ENCODE results near the gene C1QTNF8. TPM values are rescaled to one million over a fixed set of nuclear protein-coding genes. Genes with fewer than 3 reads are reported as not detected.

C1QTNF8 gene
- total and polyA plus RNA-seq, 2 of the 13 experiments (the other 11 are each of a cell fraction or from before 2014, with no cell fraction given), result 0.09 TPM; not detected in 1

GRCh38 chr16:1089822-1090619, 6.0 kb downstream of the C1QTNF8 start (continued):
- TF ChIP-seq, protein P1, sequence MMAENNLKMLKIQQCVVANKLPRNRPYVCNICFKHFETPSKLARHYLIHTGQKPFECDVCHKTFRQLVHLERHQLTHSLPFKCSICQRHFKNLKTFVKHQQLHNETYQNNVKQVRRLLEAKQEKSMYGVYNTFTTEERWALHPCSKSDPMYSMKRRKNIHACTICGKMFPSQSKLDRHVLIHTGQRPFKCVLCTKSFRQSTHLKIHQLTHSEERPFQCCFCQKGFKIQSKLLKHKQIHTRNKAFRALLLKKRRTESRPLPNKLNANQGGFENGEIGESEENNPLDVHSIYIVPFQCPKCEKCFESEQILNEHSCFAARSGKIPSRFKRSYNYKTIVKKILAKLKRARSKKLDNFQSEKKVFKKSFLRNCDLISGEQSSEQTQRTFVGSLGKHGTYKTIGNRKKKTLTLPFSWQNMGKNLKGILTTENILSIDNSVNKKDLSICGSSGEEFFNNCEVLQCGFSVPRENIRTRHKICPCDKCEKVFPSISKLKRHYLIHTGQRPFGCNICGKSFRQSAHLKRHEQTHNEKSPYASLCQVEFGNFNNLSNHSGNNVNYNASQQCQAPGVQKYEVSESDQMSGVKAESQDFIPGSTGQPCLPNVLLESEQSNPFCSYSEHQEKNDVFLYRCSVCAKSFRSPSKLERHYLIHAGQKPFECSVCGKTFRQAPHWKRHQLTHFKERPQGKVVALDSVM (CRISPR knock-in tag; IDR thresholded peaks at IDR 0.05), result peak; percentile 84
- peak; percentile 61; the same call in 1 of the 2 replicates for TF ChIP-seq NR2C2 (CRISPR knock-in tag; IDR thresholded peaks at IDR 0.05; ENCODE audit: borderline replicate concordance)
- TF ChIP-seq ZNF713 (CRISPR knock-in tag; IDR thresholded peaks at IDR 0.05), result peak; percentile 90; the same call in 1 of the 2 replicates
- no peak for TF ChIP-seq TOE1 (CRISPR knock-in tag; IDR thresholded peaks at IDR 0.05)
- peak; percentile 84 for TF ChIP-seq SALL1 (CRISPR knock-in tag; IDR thresholded peaks at IDR 0.05)
- no peak for TF ChIP-seq NFRKB (IDR thresholded peaks at IDR 0.05)
- no peak for TF ChIP-seq MAFK (conservative IDR thresholded peaks at IDR 0.05 in 1 of 2, IDR thresholded peaks at IDR 0.05 in 1 of 2; ENCODE audit: low read length in 2 of 2)
- TF ChIP-seq CREB1 (IDR thresholded peaks at IDR 0.05), result no peak
- no peak for TF ChIP-seq CREB1 (CRISPR knock-in tag; IDR thresholded peaks at IDR 0.05)
- no peak for TF ChIP-seq SNRNP70 (IDR thresholded peaks at IDR 0.05; ENCODE audit: low read depth, low read length)
- TF ChIP-seq ATAD3A (CRISPR knock-in tag; IDR thresholded peaks at IDR 0.05), result no peak
- TF ChIP-seq JUND (CRISPR knock-in tag; IDR thresholded peaks at IDR 0.05), result no peak
- TF ChIP-seq KDM5B (CRISPR knock-in tag; IDR thresholded peaks at IDR 0.05; ENCODE audit: borderline replicate concordance), result peak; percentile 75; the same call in 1 of the 2 replicates
- peak; percentile 46 for TF ChIP-seq ZNF414 (CRISPR knock-in tag; IDR thresholded peaks at IDR 0.05)
- TF ChIP-seq, protein P2, sequence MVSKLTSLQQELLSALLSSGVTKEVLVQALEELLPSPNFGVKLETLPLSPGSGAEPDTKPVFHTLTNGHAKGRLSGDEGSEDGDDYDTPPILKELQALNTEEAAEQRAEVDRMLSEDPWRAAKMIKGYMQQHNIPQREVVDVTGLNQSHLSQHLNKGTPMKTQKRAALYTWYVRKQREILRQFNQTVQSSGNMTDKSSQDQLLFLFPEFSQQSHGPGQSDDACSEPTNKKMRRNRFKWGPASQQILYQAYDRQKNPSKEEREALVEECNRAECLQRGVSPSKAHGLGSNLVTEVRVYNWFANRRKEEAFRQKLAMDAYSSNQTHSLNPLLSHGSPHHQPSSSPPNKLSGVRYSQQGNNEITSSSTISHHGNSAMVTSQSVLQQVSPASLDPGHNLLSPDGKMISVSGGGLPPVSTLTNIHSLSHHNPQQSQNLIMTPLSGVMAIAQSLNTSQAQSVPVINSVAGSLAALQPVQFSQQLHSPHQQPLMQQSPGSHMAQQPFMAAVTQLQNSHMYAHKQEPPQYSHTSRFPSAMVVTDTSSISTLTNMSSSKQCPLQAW (CRISPR knock-in tag; IDR thresholded peaks at IDR 0.05), result peak; percentile 78
- TF ChIP-seq, protein P3, sequence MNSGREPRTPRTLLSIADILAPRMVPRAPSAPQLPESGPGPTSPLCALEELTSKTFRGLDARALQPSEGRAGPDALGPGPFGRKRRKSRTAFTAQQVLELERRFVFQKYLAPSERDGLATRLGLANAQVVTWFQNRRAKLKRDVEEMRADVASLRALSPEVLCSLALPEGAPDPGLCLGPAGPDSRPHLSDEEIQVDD (CRISPR knock-in tag; IDR thresholded peaks at IDR 0.05; ENCODE audit: borderline replicate concordance), result no peak
- no peak for TF ChIP-seq ATM (IDR thresholded peaks at IDR 0.05; ENCODE audit: borderline replicate concordance)
- TF ChIP-seq, protein P4, sequence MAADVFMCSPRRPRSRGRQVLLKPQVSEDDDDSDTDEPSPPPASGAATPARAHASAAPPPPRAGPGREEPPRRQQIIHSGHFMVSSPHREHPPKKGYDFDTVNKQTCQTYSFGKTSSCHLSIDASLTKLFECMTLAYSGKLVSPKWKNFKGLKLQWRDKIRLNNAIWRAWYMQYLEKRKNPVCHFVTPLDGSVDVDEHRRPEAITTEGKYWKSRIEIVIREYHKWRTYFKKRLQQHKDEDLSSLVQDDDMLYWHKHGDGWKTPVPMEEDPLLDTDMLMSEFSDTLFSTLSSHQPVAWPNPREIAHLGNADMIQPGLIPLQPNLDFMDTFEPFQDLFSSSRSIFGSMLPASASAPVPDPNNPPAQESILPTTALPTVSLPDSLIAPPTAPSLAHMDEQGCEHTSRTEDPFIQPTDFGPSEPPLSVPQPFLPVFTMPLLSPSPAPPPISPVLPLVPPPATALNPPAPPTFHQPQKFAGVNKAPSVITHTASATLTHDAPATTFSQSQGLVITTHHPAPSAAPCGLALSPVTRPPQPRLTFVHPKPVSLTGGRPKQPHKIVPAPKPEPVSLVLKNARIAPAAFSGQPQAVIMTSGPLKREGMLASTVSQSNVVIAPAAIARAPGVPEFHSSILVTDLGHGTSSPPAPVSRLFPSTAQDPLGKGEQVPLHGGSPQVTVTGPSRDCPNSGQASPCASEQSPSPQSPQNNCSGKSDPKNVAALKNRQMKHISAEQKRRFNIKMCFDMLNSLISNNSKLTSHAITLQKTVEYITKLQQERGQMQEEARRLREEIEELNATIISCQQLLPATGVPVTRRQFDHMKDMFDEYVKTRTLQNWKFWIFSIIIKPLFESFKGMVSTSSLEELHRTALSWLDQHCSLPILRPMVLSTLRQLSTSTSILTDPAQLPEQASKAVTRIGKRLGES (CRISPR knock-in tag; IDR thresholded peaks at IDR 0.05; ENCODE audit: borderline replicate concordance), result 0 out of 2 replicates have a peak, but pooled peaks have one; percentile 35
- TF ChIP-seq MLLT10 (CRISPR knock-in tag; IDR thresholded peaks at IDR 0.05), result no peak
- TF ChIP-seq SP4 (CRISPR knock-in tag; IDR thresholded peaks at IDR 0.05), result peak; percentile 79
- no peak for TF ChIP-seq CREBL2 (CRISPR knock-in tag; IDR thresholded peaks at IDR 0.05; ENCODE audit: borderline replicate concordance)
- no peak; the same call in 1 of the 2 replicates for TF ChIP-seq CBX5 (CRISPR knock-in tag; IDR thresholded peaks at IDR 0.05; ENCODE audit: borderline replicate concordance)
